GM19035 (cell line): ENCODE data around the gene IFIH1.

Experiments used
- ATAC-seq: cut with Tn5 transposase; IDR thresholded peaks from one replicate; pipeline ENCODE4 v1.9.1; 2021; ENCODE audit not compliant: unreplicated experiment

The IFIH1 gene

DNA sequence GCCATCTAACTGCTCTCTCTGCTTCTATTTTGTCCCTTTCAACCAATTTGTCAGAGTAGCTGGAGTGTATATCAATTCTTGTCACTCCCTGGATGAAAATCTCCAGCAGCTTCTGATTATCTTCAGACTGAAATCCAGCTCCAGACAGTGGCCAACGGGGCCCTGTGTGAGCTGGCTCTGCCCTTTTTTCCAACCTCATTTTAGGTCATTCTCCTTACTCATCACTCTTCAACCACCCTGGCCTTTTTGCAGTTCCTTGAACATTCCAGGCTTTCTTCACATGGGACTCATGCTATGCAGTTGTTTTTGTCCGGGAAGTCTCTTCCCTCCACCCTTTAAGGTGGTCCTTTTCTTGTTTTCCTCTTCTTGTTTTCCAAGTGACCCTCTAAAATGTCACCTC lies 59.8 kb downstream of the IFIH1 start:
- ATAC-seq: no peak

DNA sequence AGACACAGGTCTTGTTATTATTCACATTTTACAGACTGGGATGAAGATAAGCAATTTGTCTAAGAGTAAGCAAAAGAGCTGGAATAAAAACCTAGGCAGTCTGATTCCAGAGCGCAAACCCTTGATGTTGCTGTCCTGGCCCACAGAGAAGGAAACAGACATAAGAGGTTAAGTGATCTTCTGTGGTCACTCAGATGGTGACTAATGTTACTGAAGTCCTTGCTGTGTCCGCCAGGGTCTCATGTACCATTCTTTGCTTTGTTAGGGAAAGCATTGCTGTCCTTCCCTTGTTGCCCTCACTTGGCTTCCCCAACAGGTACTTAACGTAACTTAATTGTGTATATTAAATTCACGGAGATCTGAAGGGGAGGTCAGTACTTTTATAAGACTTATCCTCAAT lies 60.3 kb downstream of the IFIH1 start:
- ATAC-seq: no peak

DNA sequence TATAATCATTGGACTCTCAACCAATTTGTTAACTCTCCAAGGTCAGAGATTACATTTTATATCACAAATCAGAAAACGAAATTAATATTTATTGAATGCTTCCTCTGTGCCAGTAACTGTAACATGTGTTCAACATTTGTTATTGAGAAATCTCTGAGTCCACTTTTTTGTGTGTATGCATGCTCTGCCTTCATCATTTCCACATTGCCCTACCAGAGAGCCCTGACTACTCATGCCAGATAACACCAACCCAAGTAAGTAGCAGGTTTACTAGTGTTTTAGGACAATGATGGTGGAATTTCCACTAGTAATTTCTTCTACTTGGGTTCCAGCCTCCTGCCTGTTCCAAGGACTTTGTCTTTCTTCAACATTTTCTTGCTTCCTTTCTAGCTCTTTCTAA lies 61.1 kb downstream of the IFIH1 start:
- ATAC-seq: no peak

DNA sequence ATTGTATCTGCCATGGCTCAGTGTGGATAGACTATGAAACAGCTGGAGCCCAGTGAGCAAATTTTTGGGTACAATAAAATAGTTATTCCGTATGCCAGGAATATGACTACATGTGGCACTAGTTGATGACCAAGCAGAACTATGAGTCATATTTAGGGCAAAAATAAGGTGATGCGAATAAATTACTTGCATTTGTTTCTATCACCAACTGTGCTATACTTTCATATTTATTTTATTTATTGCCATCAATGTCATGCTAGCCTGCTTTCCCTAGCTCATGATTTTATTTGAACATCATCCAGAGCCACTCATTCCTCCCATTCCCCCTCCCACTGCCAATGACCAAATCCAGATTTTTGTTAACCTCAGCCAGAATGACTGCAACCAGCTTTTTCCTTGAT lies 61.9 kb downstream of the IFIH1 start:
- ATAC-seq: no peak

DNA sequence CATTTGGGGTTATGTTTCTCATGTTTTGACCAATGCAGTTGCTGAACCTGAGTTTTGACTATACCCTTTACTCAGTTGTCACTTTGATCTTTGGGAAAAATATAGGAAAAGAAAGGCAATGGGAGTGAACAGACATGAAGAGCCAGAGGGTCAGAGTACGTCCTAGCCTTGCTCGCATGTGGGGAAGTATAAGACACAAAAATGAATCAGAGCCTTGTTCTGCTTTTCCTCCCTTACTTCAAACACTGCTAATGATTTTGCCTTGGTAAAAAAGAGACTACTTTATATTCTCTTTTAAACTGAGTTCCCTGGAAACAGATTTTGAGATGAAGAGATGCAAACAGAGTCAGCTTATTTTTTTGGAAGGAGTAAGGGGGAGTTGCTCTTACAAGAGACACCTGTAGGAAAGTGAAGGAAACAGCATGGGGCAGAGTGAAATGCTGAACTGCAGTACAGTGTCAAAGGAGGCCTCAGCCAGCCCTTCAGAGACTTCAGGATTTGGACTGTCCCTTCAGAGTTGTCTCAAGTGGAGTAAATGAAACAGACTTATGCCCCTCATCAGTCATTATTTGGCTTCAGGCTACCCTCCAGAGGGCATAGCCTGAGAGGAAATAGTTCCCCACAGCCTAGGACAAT lies 64.1 kb downstream of the IFIH1 start:
- no peak for ATAC-seq

DNA sequence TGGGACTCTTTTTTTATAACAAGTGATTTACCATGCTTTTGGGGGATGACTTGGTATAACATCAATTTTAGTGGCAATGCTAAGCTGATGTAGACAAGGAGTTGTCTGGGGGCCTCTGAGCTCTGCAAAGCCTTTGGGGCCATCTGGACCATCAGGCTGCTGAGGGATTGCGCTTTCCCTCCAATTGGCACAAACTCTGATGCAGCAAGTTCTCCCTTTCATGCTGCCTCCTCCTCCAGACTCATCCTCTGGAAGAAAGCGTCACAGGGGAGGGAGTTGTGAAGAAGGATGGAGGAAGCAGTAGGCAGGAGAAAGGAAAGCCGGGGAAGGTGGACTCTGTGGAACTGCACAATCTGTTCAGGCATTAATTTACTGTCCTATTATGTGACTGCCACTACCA lies 65.0 kb downstream of the IFIH1 start:
- no peak for ATAC-seq

DNA sequence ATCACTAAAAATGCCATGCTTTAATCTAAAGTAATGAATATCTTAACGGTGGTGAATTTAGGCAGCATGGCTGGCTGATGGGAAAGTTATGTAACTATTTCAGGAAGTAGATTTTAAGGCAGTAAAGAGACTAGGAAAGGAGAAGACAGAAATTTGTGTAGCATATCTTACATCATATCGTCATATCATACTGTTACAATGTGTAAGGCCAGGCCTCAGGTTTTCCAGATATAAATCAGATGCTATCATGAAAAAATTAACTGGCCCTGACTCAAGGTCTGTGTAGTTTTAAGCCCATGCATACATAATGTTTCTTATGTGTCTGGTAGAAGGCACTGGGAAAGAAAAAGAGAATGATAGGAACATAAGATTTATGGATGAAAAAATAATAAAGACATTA lies 66.3 kb downstream of the IFIH1 start:
- ATAC-seq: no peak

DNA sequence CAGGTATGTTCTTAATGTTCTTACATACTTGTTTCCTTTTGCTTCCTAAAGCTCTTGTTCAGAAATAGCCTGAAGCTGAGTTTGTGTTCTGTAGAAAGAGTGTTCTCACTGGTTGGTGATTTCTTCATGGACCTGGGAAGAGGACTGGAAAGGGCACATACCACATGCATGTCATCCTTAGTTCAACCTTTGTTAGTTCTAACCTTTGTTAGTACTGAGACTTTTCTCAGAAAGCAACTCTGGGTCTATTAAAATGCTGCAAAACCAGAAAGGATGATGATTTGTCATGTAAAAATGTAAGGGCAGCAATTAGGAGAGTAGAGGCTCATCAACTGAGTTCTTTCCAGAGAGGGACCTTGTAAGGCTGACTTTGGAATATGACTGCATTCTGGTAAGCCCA lies 72.7 kb downstream of the IFIH1 start:
- ATAC-seq: no peak

DNA sequence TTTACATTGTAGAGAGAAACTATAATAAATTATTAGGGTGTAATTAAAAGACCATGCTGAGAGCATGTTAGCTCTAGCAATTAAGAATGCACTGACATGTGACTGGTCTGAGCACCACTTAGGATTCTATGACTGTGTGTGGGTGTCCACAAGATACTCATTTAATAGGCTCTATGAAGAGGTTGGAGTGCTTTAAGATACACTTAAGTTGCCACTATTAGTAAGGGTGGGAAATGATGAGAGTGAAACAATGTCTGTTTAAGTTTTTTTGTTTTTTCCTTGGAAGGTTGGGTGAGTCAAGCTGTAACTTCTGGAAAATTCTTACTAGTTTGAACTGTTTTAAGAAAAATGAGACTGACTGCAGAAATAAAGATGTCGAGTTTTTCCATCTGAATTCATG lies 73.4 kb downstream of the IFIH1 start:
- ATAC-seq: no peak

DNA sequence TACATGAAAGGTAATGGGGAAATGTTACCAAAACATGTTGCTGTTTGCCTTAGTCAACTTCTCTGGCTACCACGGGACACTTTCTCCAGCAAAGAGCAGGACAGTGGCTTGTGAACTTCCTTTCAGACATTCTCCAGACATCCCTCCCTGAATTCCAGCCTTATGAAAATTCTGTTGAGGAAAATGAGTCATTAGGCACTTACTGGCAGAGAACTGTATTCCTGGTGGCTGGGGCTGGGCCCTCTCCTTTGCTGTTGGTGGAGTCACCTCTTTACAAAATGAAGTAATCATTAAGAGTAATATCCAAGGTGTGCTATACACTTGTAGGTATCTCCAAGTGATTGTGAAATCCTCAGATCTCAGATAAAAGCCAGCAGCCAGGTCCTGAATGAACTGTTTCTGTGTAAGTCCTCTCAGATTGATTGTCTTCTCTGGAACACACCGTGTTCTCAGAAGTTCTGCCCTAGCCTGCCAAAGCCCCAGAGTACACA lies 73.9 kb downstream of the IFIH1 start:
- no peak for ATAC-seq

DNA sequence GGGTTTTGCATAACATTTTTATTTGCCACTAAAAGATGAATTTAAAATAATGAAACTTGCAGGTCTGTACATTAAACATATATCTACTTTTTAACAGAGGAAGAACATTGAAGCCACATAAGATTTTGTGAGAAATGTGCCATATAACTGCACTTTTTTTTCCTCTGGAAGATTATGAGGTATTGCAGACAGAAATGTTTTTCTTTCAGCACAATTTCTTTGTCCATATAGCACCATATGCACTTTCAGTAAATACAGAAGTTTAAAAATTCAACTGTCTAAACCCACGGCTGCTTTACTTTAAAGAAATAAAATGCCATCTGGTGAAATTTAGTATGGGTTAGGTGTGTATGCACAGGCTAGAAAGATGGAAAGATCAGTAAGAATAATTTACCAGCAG lies 74.8 kb downstream of the IFIH1 start:
- no peak for ATAC-seq

DNA sequence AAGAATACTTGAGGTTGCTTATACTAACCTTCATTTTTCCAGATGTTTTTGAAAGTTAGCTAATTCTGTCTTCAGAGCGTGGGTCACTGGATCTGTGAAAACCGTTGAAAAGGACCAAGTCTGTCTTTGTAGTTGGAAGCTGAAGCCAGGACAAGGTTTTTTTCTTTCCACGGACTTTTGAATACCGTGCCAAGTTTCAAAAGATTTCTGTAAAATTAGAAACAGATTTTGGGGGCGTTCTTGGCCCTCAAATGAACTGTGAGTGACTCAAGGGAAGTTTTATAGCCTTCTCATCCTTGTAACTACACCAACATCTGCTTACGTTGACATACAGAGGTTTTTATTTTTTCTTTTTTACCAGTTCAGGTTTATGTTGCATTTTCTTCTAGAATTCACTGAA lies 75.2 kb downstream of the IFIH1 start, which contains the start of gene FAP:
Gene FAP, minus strand, starts transcription at position 152 of the 400 bp plus-strand sequence. Its CDS starts 118 bp downstream, at position 34.
- no peak for ATAC-seq

DNA sequence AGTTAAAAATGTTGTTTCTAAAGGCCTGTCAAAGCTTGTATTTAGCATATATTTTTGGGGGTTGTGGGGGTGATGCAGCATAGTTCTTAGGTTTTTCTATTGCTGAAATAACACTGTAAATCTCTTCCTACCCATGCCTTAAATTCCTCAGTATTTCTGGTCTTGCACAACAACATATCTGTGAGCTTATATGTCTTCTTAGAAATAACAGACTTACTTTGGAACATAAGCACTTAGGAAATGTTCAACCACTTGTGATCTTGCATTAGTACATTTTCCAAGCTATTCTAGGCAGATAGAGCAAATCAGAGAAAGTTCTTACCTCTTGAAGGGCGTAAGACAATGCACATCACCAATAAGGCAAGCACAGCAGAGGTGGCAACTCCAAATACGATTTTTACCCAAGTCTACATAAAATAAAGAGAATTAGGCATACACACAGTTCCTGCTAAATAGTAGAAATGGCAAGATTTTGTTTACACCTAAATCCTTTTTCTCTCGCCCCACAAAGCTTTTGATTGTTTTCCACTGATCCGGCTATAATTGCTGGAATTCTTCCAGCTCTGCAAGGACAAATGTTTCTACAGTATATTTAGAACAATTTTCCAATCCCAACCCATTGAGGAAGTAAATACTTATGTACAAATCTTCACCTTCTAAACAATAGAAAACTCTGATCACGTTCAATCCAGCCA lies 75.8 kb downstream of the IFIH1 start:
- no peak for ATAC-seq

DNA sequence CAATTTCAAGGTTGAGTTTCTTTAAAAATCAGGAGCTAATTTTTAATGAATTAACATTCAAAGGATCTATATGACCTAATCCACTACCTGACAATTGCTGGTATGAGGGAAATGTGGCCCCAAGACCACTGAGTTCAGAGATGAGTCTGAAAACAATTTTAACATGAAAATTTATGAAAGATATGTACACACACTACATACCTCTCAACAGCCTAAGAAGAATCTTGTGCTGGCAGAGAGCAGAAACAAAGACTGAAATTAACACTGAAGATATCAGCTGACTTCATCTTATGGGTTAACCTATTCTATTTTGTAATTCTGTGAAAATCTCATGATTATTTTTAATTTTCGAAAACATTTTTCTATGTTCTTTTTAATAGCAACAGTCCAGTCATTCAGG lies 76.9 kb downstream of the IFIH1 start:
- ATAC-seq: no peak

DNA sequence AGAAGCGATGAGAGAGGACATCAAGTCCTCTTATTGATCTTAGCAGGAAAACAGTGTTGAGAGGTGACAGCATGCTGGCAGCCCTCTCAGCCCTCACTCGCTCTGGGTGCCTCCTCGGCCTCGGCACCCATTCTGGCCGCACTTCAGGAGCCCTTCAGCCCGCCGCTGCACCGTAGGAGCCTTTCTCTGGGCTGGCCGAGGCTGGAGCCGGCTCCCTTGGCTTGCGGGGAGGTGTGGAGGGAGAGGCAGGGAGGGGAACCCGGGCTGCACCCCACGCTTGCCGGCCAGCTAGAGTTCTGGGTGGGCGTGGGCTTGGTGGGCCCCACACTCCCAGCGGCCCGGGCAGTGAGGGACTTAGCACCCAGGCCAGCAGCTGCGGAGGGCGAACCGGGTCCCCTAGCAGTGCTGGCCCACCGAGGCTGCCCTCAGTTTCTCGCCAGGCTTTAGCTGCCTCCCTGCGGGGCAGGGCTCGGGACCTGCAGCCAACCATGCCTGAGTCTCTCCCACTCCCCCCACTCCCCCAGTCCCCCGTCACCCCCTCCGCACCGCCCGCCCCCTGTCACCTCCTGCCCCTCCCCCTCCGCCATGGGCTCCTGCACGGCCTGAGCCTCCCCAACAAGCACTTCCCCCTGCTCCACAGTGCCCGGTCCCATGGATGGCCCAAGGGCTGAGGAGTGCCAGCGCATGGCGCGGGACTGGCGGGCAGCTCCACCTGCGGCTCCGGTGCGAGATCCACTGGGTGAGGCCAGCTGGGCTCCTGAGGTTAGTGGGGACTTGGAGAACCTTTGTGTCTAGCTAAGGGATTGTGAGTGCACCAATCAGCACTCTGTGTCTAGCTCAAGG lies 83.6 kb downstream of the IFIH1 start:
- ATAC-seq: no peak

DNA sequence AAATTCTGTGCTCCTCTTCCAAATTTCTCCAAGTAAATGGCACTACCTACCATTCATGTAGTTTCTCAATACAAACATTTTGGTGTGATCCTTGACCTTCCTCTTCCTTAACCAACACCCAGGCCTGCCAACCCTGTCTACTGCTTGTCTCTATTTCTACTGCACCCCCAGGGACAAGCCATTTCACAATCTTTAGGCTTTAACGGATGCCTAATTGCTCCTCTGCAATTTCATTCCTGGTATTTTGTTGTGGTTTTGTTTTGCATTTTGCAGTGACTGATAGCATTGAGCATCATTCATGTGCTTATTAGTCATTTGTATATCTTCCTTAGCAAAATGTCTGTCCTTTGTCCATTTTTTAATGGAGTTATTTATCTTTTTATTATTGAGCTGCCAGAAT lies 85.3 kb downstream of the IFIH1 start:
- no peak for ATAC-seq

DNA sequence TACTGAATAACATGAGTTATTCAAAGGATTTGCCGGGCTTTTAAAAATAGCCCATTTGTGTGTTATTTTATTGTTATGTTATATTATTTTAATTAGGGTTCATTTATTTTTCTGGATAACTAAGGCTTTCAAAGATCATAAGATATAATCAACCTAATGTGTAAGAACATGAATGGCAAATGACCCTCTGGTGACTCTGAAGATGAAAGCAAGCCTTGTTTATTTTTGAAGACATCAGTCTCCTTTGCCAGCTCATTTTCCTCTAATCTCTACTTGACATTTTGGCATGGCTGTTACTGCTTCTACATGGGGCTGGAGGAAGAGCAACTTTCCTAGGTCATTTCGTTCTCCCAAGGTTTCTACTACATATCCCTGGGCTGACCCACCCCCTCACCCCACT lies 85.8 kb downstream of the IFIH1 start:
- no peak for ATAC-seq

DNA sequence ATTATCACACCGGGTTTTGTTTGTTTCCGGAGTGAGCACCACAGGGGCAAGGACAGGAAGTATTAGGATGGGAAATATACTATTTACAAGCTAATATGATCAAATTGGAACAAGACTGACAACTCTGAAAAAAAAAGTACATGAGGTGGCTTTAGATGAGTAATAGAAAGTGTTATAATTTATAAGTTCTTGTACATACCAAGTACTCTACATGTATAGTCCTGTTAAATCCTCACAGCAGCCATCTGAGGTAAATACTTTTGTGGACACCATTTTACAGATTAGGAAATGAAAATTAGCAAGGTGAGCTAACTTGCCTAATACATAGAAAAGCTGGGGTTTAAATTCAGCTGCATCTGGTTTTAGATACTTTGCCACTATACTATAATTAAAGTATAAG lies 86.5 kb downstream of the IFIH1 start:
- no peak for ATAC-seq

DNA sequence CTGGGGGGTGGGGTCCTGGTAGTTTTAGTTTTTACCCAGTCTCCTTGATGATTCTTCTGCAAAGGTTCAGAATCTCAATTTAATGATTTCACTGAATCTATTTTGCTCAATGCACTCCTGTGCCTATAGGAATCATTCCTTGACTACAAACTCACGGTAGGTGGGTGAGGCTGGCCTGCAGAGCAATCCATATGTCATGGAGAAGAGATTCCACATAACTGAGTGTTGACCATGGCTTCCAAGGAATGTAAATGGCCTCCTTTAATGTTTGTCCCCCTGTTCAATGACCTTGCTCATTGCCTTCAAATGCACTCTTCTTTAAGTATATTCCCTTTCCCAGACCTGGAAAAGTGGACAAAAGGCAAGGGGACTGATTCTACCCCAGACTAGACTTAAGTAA lies 87.7 kb downstream of the IFIH1 start:
- no peak for ATAC-seq

DNA sequence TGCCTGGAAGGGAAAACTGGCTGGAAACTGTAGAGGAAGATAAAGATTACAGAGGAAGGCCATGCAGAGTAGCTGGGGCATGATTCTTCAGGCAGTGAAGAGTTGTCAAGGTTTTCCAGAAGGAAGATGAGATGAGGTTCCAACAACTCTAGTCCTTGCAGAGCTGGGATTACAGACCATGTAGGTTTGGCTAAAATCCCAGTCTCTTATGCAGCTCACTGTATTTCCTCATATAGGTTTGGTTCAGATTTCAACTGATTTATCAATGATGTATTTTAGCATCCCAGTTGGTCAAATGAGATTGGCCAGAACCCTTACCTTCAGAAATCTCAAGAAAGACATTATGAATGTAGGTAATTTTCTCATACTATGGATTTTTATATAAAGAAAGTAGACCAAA lies 91.6 kb downstream of the IFIH1 start:
- ATAC-seq: no peak

DNA sequence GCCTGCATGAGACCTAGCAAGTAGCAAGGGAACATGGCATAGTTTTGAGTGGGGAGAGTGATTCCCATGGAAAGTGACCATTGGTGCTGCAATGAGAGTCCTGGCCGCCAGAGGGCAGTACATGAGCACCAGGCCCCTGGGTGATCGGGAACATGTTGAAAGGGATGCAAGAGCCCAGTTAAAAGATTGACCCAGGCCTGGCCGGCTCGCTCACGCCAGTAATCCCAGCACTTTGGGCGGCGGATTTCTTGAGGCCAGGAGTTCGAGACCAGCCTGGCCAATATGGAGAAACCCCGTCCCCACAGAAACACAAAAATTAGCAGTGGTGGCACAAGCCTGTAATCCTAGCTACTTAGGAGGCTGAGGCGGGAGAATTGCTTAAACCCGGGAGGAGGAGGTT lies 97.4 kb downstream of the IFIH1 start:
- ATAC-seq: peak; percentile 93

DNA sequence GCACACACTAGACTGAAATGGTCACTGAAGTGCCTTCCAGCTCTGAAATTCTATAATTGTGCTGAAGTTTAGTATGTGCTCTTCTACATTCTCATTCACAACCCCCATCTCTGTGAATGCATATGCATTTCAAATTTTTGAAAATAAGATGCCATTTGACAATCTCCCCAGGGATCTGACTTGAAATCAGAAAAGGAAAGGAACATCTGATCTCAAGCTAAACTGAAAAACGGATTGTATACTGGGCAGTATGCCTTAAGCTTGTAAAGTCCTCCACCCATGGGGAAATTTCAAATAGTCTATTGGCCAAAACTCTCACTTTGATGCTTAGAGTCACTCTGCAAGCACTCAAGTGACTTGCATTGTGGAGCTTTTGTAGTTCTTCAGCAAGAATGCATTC lies 98.1 kb downstream of the IFIH1 start:
- no peak for ATAC-seq
